Naive thymus-derived CD4-positive, alpha-beta T cell (primary cell): ENCODE measurements around the gene VAV3. TPM values are rescaled to one million over a fixed set of nuclear protein-coding genes. Genes with fewer than 3 reads are reported as not detected.

Experiments used
- ATAC-seq: fragments of 150-1000 bp; cut with Tn5 transposase; 2 replicates; pipeline ENCODE4 v1.10.0; 2021; ENCODE audit warnings: mild to moderate bottlenecking, moderate library complexity
- CTCF ChIA-PET: fragments of 350-600 bp; sonication (Branson Sonifier 250); formaldehyde crosslinking; loops from one replicate; lab custom pipeline; 2021; ENCODE audit warnings: antibody characterized with exemption; lab: Charles Lee
- POLR2A ChIA-PET: fragments of 350-600 bp; sonication (Branson Sonifier 250); formaldehyde crosslinking; loops from one replicate; lab custom pipeline; 2021; ENCODE audit warnings: antibody characterized with exemption, inconsistent platforms; lab: Charles Lee
- DNase-seq, 9 donors: peaks; one replicate each; pipeline versions ENCODE4 v3.0.0 to v3.0.0-alpha.2; 2020 to 2022; ENCODE audit warnings: mixed read lengths in 1 of 9
- H3K27ac ChIP-seq: one replicate; pipeline ENCODE4 v1.7.0; 2013; ENCODE audit warnings: mild to moderate bottlenecking, low read depth, low read length, moderate library complexity
- H3K27me3 ChIP-seq, 2 donors: one replicate each; pipeline ENCODE4 v1.7.0; 2013; ENCODE audit warnings: low read length in 2 of 2, mild to moderate bottlenecking in 2 of 2, moderate library complexity in 2 of 2; ENCODE audit not compliant: control insufficient read depth in 2 of 2, insufficient read depth in 2 of 2
- H3K36me3 ChIP-seq, 3 experiments: 1 replicate in 2 of 3; 2 replicates in 1 of 3; pipeline ENCODE4 v1.7.0; 2013; ENCODE audit warnings: low read length in 3 of 3, mild to moderate bottlenecking in 3 of 3, moderate library complexity in 1 of 3; ENCODE audit not compliant: insufficient read depth in 3 of 3, control insufficient read depth in 2 of 3
- H3K4me1 ChIP-seq, 2 donors: one replicate each; pipeline ENCODE4 v1.7.0; 2013; ENCODE audit warnings: low read length in 2 of 2, mild to moderate bottlenecking in 2 of 2, moderate library complexity in 1 of 2; ENCODE audit not compliant: control insufficient read depth in 2 of 2, insufficient read depth in 2 of 2
- H3K4me3 ChIP-seq: 2 replicates; pipeline ENCODE4 v1.7.0; 2013; ENCODE audit warnings: mild to moderate bottlenecking, low read length
- H3K9me3 ChIP-seq, 3 experiments: 1 replicate in 2 of 3; 2 replicates in 1 of 3; pipeline ENCODE4 v1.7.0; 2013; ENCODE audit warnings: low read length in 3 of 3; ENCODE audit not compliant: control insufficient read depth in 2 of 3
- H3K27ac Mint-ChIP-seq, 9 donors: one replicate each; pipeline ENCODE4 v1.8.0; 2020 to 2022; ENCODE audit warnings: mixed read lengths in 9 of 9, mild to moderate bottlenecking in 8 of 9, moderate library complexity in 5 of 9, inconsistent platforms in 2 of 9
- H3K27me3 Mint-ChIP-seq, 5 donors: one replicate each; pipeline ENCODE4 v1.8.0; 2021 to 2022; ENCODE audit warnings: mixed read lengths in 5 of 5, mild to moderate bottlenecking in 1 of 5
- H3K36me3 Mint-ChIP-seq, 5 donors: one replicate each; pipeline ENCODE4 v1.8.0; 2020 to 2022; ENCODE audit warnings: mixed read lengths in 5 of 5, mild to moderate bottlenecking in 3 of 5, inconsistent platforms in 1 of 5
- H3K4me1 Mint-ChIP-seq, 7 donors: one replicate each; pipeline ENCODE4 v1.8.0; 2020 to 2022; ENCODE audit warnings: mixed read lengths in 7 of 7, mild to moderate bottlenecking in 3 of 7, inconsistent platforms in 1 of 7
- H3K4me3 Mint-ChIP-seq, 10 donors: one replicate each; pipeline ENCODE4 v1.8.0; 2020 to 2022; ENCODE audit warnings: mild to moderate bottlenecking in 10 of 10, mixed read lengths in 10 of 10, moderate library complexity in 6 of 10, inconsistent platforms in 2 of 10
- H3K9me3 Mint-ChIP-seq, 11 donors: one replicate each; pipeline ENCODE4 v1.8.0; 2020 to 2022; ENCODE audit warnings: mixed read lengths in 11 of 11, mild to moderate bottlenecking in 4 of 11, inconsistent platforms in 1 of 11, moderate library complexity in 1 of 11
- intact Hi-C, 2 donors: fragments of 100-400 bp; cut with micrococcal nuclease; formaldehyde crosslinking; loops; one replicate each; pipeline ENCODE4 v1.15.1; 2023
- polyA plus RNA-seq, 2 donors: library from polyadenylated mRNA; unstranded; fragments of 300-500 nt; fragmentation: Illumina TruSeq; gene quantifications; one replicate each; pipeline ENCODE4 v1.2.3, GENCODE V29; 2021
- total RNA-seq, 6 experiments: library from RNA in 5 of 6; stranded (reverse) in 5 of 6; gene quantifications; 1 replicate in 5 of 6; 2 replicates in 1 of 6; pipeline ENCODE4 v1.2.3 and lab custom pipeline; 2021 to 2026

The VAV3 gene
- total and polyA plus RNA-seq, 7 experiments from 2014 or later: 1.3 to 23.2 (median 2.7) TPM

DNA sequence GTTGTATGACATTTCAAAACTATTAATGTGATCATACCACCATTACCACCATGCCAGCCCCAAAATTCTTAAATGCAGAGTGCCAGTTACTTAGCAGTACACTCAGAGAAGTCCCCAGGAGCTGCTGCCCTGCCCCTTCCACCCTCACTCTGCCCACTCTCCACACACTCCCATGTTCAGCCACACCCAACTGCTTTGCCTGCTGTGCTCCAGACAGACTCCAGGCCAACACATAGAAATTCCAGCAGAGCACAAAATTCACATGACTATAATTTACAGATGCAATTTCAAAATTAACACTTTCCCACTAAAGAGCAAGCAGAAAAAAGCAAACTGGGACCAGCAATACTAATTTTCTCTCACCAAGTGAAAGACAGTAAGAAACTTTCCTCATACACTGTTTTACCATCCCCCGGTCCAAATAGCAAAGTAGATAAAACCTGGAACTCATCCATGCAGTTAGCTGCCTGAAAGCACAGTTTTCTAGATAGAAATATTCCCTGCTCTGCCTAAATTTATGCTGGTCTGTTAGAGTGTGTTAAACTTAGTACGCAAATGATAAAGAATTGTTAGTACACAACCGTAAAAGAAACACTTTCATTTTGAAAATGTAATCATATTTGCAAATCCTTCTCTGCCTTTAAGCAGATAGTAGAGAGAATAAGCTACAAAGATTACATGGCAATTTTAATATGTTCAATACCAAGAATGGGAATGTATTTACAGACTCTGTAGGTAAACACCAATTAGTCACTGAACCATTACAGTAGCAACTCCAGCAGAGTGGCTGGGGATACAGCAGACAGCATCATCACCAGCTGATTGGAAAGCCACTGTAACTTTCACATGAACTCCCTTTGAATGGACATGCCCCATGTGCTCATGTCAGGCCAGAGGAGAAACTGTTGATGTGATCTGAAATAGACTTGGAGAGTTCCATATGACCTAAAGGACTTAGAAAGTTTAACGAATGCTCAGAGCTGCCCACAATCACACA, 176.5 kb downstream of the VAV3 start:
- Histone ChIP-seq H3K36me3 (no peaks in the 10 kb centered on the region), H3K27me3 (no peaks in the 10 kb centered on the region), H3K4me1 (peaks cover 19 to 30% of the 10 kb centered on the region in 2 donors), H3K4me3 (no peak overlapping the region), H3K27ac (no peak overlapping the region), H3K9me3 (no peaks in the 10 kb centered on the region)
- H3K9me3 Mint-ChIP-seq: no peaks in the 10 kb centered on the region
- ChIA-PET POLR2A (interaction anchor here (0.8 kb wide), 1 partner anchor 187 kb away, joined by 3 read pairs; no protein-coding TSS in a partner anchor), CTCF (interaction anchor here (0.6 to 2.1 kb wide), 4 partner anchors 19 to 338 kb away, joined by 3 to 6 read pairs (median 3); no protein-coding TSS in a partner anchor)
- no peak for DNase-seq
- ATAC-seq: no peak
- no peaks in the 10 kb centered on the region for H3K27me3 Mint-ChIP-seq
- H3K4me3 Mint-ChIP-seq: peak overlapping the region in 6 of 10 donors; percentile 14 to 45 (median 30)
- peaks cover 0 to 3% (median 0%) of the 10 kb centered on the region in 5 donors for H3K36me3 Mint-ChIP-seq
- peaks cover 34 to 70% (median 49%) of the 10 kb centered on the region in 7 donors for H3K4me1 Mint-ChIP-seq
- intact Hi-C loops: loop anchor here (5.0 to 10.0 kb wide), 5 partner anchors 39 to 1106 kb away; no protein-coding TSS in a partner anchor
- H3K27ac Mint-ChIP-seq: peak overlapping the region in 8 of 9 donors; percentile 57 to 96 (median 86)

DNA sequence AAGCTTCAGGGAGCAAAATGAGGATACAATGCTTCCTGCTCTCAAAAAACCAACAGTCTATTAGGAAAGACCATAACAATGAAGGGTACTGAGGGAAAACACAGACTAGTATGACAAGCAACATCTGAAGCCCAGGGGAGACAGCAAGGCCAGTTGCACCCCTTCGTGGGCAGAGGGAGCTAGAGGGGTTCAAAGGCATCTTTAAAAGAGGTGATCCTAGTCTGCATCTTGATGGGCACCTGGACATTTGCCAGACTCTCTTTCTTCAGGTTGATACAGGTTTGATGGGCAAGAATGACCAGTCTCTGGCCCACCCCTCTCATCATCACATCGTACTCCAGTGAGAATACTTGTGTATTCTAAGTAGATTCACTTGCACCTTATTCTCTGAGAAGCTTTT, 177.7 kb downstream of the VAV3 start:
- H3K27ac ChIP-seq: peak overlapping the region; percentile 47
- peaks cover 0 to 3% (median 0%) of the 10 kb centered on the region in 5 donors for H3K36me3 Mint-ChIP-seq
- H3K9me3 Mint-ChIP-seq: no peaks in the 10 kb centered on the region
- no peaks in the 10 kb centered on the region for H3K9me3 ChIP-seq
- H3K27me3 ChIP-seq: no peaks in the 10 kb centered on the region
- no peak for ATAC-seq
- no peaks in the 10 kb centered on the region for H3K36me3 ChIP-seq
- peaks cover 37 to 76% (median 50%) of the 10 kb centered on the region in 7 donors for H3K4me1 Mint-ChIP-seq
- no peak for DNase-seq
- H3K4me1 ChIP-seq: peaks cover 19 to 30% of the 10 kb centered on the region in 2 donors
- peak overlapping the region in 6 of 10 donors; percentile 52 to 83 (median 71) for H3K4me3 Mint-ChIP-seq
- intact Hi-C loops: loop anchor here (2.0 to 10.0 kb wide), 7 partner anchors 40 to 1108 kb away; partner anchors contain the start of gene EEIG2 (in 1 of the 2)
- H3K27ac Mint-ChIP-seq: peak overlapping the region; percentile 73 to 96 (median 87)
- POLR2A ChIA-PET: interaction anchor here (0.6 to 0.8 kb wide), 2 partner anchors 111 to 188 kb away, joined by 3 read pairs; no protein-coding TSS in a partner anchor
- CTCF ChIA-PET: interaction anchor here (0.6 to 11.7 kb wide), 4 partner anchors 18 to 339 kb away, joined by 3 to 259 read pairs (median 8); no protein-coding TSS in a partner anchor
- no peak overlapping the region for H3K4me3 ChIP-seq
- H3K27me3 Mint-ChIP-seq: no peaks in the 10 kb centered on the region

DNA sequence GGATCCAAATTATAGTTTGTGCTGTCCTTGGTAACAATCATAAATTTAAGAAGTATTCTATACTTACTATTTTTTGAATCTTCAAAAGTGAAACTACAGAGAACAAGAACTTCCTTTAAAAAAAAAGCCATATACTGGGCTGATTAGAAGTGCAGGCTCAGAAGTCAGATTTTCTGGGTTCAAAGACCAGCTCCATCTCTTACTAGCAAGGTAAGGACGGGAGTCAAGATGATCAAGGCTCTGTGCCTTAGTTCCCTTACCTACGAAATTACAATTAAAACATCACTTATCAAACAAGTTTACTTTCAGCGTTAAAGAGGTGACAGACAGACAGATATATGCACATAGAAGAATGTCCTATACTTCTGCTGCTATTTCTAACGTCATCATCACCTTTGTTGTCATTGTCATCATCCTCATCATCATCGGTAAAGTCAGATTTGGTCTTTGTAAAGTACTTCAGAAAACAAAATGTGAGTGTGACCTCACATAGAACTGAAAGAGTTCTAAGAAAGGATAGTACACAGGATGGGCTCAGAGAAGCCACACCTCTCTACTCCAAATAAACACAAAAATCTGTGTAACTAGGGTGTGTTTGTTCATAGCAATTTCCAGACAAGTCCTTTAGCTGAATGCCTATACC, 178.7 kb downstream of the VAV3 start:
- Mint-ChIP-seq H3K36me3 (peaks cover 0 to 3% (median 0%) of the 10 kb centered on the region in 5 donors), H3K27ac (peak overlapping the region; percentile 73 to 96 (median 87)), H3K4me3 (peak overlapping the region in 9 of 10 donors; percentile 52 to 83 (median 73)), H3K27me3 (no peaks in the 10 kb centered on the region), H3K4me1 (peaks cover 39 to 74% (median 50%) of the 10 kb centered on the region in 7 donors), H3K9me3 (no peaks in the 10 kb centered on the region)
- ChIA-PET CTCF (interaction anchor here (3.4 to 11.7 kb wide), 2 partner anchors 177 to 340 kb away, joined by 9 to 259 read pairs; no protein-coding TSS in a partner anchor), POLR2A (interaction anchor here (0.6 to 1.0 kb wide), 2 partner anchors 8 to 112 kb away, joined by 3 read pairs; no protein-coding TSS in a partner anchor)
- Histone ChIP-seq H3K4me3 (peak overlapping the region; percentile 15), H3K27me3 (no peaks in the 10 kb centered on the region), H3K27ac (peak overlapping the region; percentile 64), H3K36me3 (no peaks in the 10 kb centered on the region), H3K4me1 (peaks cover 19 to 30% of the 10 kb centered on the region in 2 donors), H3K9me3 (no peaks in the 10 kb centered on the region)
- intact Hi-C loops: loop anchor here (1.0 to 10.0 kb wide), 11 partner anchors 18 to 1108 kb away; partner anchors contain the start of genes EEIG2 (in 1 of the 2), SLC25A24 (in 1 of the 2) and VAV3 (in 1 of the 2)
- peak; percentile 89 for ATAC-seq
- peak in 7 of 9 donors; percentile 40 to 81 (median 72) for DNase-seq

DNA sequence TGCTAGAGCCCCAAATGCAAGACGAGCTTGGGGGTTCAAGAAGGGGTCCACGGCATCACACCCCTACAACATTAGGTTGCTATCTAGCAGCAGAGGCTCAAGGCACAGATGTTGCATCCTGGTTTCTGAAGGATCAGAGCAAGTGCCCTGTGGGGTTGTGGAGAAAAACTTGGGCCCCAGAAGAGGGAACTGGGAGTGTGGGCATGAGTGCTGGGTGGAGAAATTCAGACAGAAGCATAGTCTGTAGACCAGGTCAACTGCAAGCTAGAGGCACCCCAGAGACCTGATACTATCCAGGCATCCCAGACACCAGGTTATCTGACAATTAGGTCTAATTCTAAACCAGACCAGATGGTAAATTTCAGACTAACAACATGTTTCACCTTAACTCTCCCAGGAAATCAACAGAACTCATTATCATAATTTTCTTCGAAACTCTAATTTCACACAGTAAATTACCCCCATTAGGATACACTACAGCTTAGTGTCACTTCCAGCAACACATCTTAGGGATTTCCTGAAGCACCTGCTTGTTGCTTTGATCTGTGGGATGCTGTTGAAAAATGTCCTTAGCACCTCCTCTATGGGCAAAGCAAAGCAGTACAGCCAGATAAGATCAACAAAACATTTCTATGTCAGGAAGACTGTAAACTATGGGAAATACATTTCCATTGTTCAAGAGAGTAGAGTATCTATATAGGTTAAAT, 179.3 kb downstream of the VAV3 start:
- Mint-ChIP-seq H3K4me3 (peak overlapping the region in 9 of 10 donors; percentile 52 to 83 (median 73)), H3K36me3 (peaks cover 0 to 3% (median 0%) of the 10 kb centered on the region in 5 donors), H3K27ac (peak overlapping the region; percentile 73 to 96 (median 87)), H3K27me3 (no peaks in the 10 kb centered on the region), H3K4me1 (peaks cover 38 to 67% (median 45%) of the 10 kb centered on the region in 7 donors), H3K9me3 (no peaks in the 10 kb centered on the region)
- ChIA-PET POLR2A (interaction anchor here (1.0 kb wide), 1 partner anchor 8 kb away, joined by 3 read pairs; no protein-coding TSS in a partner anchor), CTCF (interaction anchor here (3.4 to 11.7 kb wide), 2 partner anchors 178 to 341 kb away, joined by 9 to 259 read pairs; no protein-coding TSS in a partner anchor)
- no peaks in the 10 kb centered on the region for H3K36me3 ChIP-seq
- H3K4me1 ChIP-seq: peaks cover 19 to 30% of the 10 kb centered on the region in 2 donors
- no peaks in the 10 kb centered on the region for H3K9me3 ChIP-seq
- DNase-seq: peak in 3 of 9 donors; percentile 4 to 22 (median 14)
- peak overlapping the region; percentile 64 for H3K27ac ChIP-seq
- peak; percentile 24 for ATAC-seq
- no peaks in the 10 kb centered on the region for H3K27me3 ChIP-seq
- intact Hi-C loops: loop anchor here (1.0 to 10.0 kb wide), 12 partner anchors 19 to 1109 kb away; partner anchors contain the start of genes EEIG2 (in 1 of the 2), SLC25A24 (in 1 of the 2) and VAV3 (in 1 of the 2)
- peak overlapping the region; percentile 15 for H3K4me3 ChIP-seq

DNA sequence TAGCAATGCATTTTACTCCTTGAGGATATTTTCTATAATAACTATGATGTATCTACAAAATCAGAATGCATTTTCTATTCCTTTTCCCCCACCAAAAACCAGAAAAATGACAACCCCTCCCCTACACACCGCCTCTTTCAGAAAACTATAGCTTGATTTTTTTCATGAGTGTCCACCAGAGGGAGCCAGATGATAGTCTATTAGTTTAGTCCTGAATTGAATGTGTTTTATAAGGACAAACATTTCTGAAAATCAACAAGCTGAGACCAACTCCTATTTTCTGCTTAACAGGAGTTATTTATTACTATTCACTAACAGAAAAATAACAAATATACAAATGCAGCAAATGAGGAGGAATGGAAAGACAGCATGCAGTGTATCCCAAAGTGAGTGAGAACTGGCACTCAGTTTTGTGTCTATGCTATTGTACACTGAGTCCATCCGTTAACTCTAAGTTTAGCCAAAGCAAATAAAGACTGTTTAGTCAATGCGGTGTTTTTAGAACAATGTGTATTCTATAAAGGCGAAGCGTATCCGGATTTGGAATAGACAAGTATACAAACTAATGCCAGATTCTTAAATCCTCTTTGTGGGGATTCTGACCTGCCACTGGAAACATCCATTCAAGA, 182.6 kb downstream of the VAV3 start:
- no peak for ATAC-seq
- Histone ChIP-seq H3K4me3 (no peak overlapping the region), H3K27me3 (no peaks in the 10 kb centered on the region), H3K4me1 (peaks cover 18 to 24% of the 10 kb centered on the region in 2 donors), H3K9me3 (no peaks in the 10 kb centered on the region), H3K36me3 (no peaks in the 10 kb centered on the region), H3K27ac (no peak overlapping the region)
- Mint-ChIP-seq H3K36me3 (no peaks in the 10 kb centered on the region), H3K27me3 (peaks cover 0 to 2% (median 0%) of the 10 kb centered on the region in 5 donors), H3K27ac (peak overlapping the region in 1 of 9 donors; percentile 1), H3K4me3 (no peak overlapping the region), H3K9me3 (no peaks in the 10 kb centered on the region), H3K4me1 (peaks cover 23 to 39% (median 25%) of the 10 kb centered on the region in 7 donors)
- DNase-seq: peak in 7 of 9 donors; percentile 41 to 76 (median 66)
- CTCF ChIA-PET: interaction anchor here (0.7 to 11.7 kb wide), 23 partner anchors 7 to 778 kb away, joined by 3 to 259 read pairs (median 3); partner anchors contain the start of gene EEIG2
- intact Hi-C loops: loop anchor here (1.0 to 10.0 kb wide), 8 partner anchors 181 to 1112 kb away; partner anchors contain the start of gene SLC25A24 (in 1 of the 2)
- POLR2A ChIA-PET: interaction anchor here (1.0 to 1.4 kb wide), 2 partner anchors 343 to 345 kb away, joined by 3 to 5 read pairs; no protein-coding TSS in a partner anchor
